HepG2 (cell line): ENCODE data around the gene THRSP. TPM values are rescaled to one million over a fixed set of nuclear protein-coding genes. Genes with fewer than 3 reads are reported as not detected.

Experiments
- ATM ChIP-seq: fragments of 450-650 bp; IDR thresholded peaks from 2 replicates; pipeline ENCODE4 v1.7.1; 2017; ENCODE audit warnings: mild to moderate bottlenecking, borderline replicate concordance
- ELF3 ChIP-seq: IDR thresholded peaks from 2 replicates; pipeline ENCODE4 v1.6.1; 2016; ENCODE audit warnings: missing genetic modification reagents, missing compliant biosample characterization
- EP300 ChIP-seq, 3 experiments: sonication (generic) in 1 of 3; formaldehyde crosslinking in 1 of 3; IDR thresholded peaks; 2 replicates each; pipeline versions ENCODE4 v1.5.1 to v1.6.1; 2011 to 2020; ENCODE audit warnings: low read depth in 2 of 3, low read length in 2 of 3, borderline replicate concordance in 1 of 3, improper control_type of control experiment in 1 of 3, mild to moderate bottlenecking in 1 of 3, missing genetic modification reagents in 1 of 3, moderate library complexity in 1 of 3
- ERF ChIP-seq: IDR thresholded peaks from 2 replicates; pipeline ENCODE4 v1.6.1; 2018; ENCODE audit warnings: missing biosample characterization, missing genetic modification reagents
- GTF3A ChIP-seq: sonication (generic); formaldehyde crosslinking; conservative IDR thresholded peaks from 2 replicates; pipeline ENCODE4 v1.4.0; 2020; ENCODE audit warnings: mild to moderate bottlenecking, missing genetic modification reagents
- KDM2A ChIP-seq: sonication (generic); formaldehyde crosslinking; IDR thresholded peaks from 2 replicates; pipeline ENCODE4 v1.4.0; 2020; ENCODE audit warnings: low read depth, missing genetic modification reagents, borderline replicate concordance
- KMT2B ChIP-seq: IDR thresholded peaks from 2 replicates; pipeline ENCODE4 v1.6.1; 2016; ENCODE audit warnings: missing genetic modification reagents, missing compliant biosample characterization
- MTERF4 ChIP-seq: sonication (generic); formaldehyde crosslinking; IDR thresholded peaks from 2 replicates; pipeline ENCODE4 v1.8.0; 2023; ENCODE audit warnings: mild to moderate bottlenecking, missing genetic modification reagents
- NR2F1 ChIP-seq, 2 experiments: fragments of 450-650 bp in 1 of 2; formaldehyde crosslinking in 1 of 2; IDR thresholded peaks; 2 replicates each; pipeline versions ENCODE4 v1.5.0 to v1.6.1; 2016 to 2020; ENCODE audit warnings: mild to moderate bottlenecking in 1 of 2, missing compliant biosample characterization in 1 of 2, missing genetic modification reagents in 1 of 2, moderate library complexity in 1 of 2
- PRPF4 ChIP-seq: fragments of 200-400 bp; formaldehyde crosslinking; IDR thresholded peaks from 2 replicates; pipeline ENCODE4 v1.6.1; 2016; ENCODE audit warnings: low read length, low read depth; ENCODE audit not compliant: poor library complexity, severe bottlenecking
- RELA ChIP-seq: sonication (generic); formaldehyde crosslinking; IDR thresholded peaks from 2 replicates; pipeline ENCODE4 v1.4.0; 2020; ENCODE audit warnings: missing genetic modification reagents
- SOX13 ChIP-seq, 3 experiments: fragments of 450-650 bp in 1 of 3; sonication (generic) in 1 of 3; formaldehyde crosslinking in 1 of 3; IDR thresholded peaks in 2 of 3; conservative IDR thresholded peaks in 1 of 3; 2 replicates each; pipeline versions ENCODE4 v1.5.0 to v1.6.1; 2016 to 2020; ENCODE audit warnings: antibody characterized with exemption in 1 of 3, mild to moderate bottlenecking in 1 of 3, missing compliant biosample characterization in 1 of 3, missing genetic modification reagents in 1 of 3, moderate library complexity in 1 of 3
- SP1 ChIP-seq, 2 experiments: fragments of 450-650 bp in 1 of 2; sonication (generic) in 1 of 2; formaldehyde crosslinking in 1 of 2; IDR thresholded peaks; 2 replicates each; pipeline versions ENCODE4 v1.4.0 to v1.6.1; 2016 to 2020; ENCODE audit warnings: missing genetic modification reagents in 1 of 2
- ZFP82 ChIP-seq: sonication (generic); formaldehyde crosslinking; IDR thresholded peaks from 2 replicates; pipeline ENCODE4 v1.5.1; 2020; ENCODE audit warnings: mild to moderate bottlenecking, missing genetic modification reagents, borderline replicate concordance
- ZMYM4 ChIP-seq: sonication (generic); formaldehyde crosslinking; IDR thresholded peaks from 2 replicates; pipeline ENCODE4 v1.8.1; 2023; ENCODE audit warnings: mild to moderate bottlenecking, missing genetic modification reagents
- ZNF709 ChIP-seq: sonication (generic); formaldehyde crosslinking; IDR thresholded peaks from 2 replicates; pipeline ENCODE4 v1.5.0; 2020; ENCODE audit warnings: mild to moderate bottlenecking, missing genetic modification reagents
- ZSCAN20 ChIP-seq: sonication (generic); formaldehyde crosslinking; IDR thresholded peaks from 2 replicates; pipeline ENCODE4 v1.4.0; 2020; ENCODE audit warnings: missing genetic modification reagents, mild to moderate bottlenecking, borderline replicate concordance
- polyA plus RNA-seq, 8 experiments: library from polyadenylated mRNA; depleted of rRNA in 3 of 8; stranded (reverse) in 7 of 8; unstranded in 1 of 8; fragments of >200 nt; fragmentation: Illumina TruSeq in 4 of 8; extraction: Trizol in 4 of 8; gene quantifications; 2 replicates each; pipeline versions ENCODE4 v1.2.1 to v1.2.3, GENCODE V29; 2011 to 2016; ENCODE audit warnings: low read depth in 4 of 8, missing spikeins in 1 of 8, mixed read lengths in 1 of 8; ENCODE audit not compliant: insufficient read depth in 1 of 8
- total RNA-seq, 5 experiments: library from RNA; depleted of rRNA; stranded (reverse); fragments of >200 nt; fragmentation: Illumina TruSeq; extraction: Trizol; gene quantifications; 2 replicates each; pipeline ENCODE4 v1.2.3, GENCODE V29; 2016; ENCODE audit warnings: low read depth in 1 of 5
- TF ChIP-seq, protein P1 (sequence below): IDR thresholded peaks from 2 replicates; pipeline ENCODE4 v1.6.1; 2016; ENCODE audit warnings: low read depth, borderline replicate concordance

The THRSP gene
- total and polyA plus RNA-seq, 2 of the 13 experiments (the other 11 are each of a cell fraction or from before 2014, with no cell fraction given), result 0.13 to 0.58 TPM

GRCh38 chr11:78022397-78023396 is 41.0 kb upstream of the THRSP start, which contains the start of gene KCTD14 (continued):
- peak; percentile 83; the same call in 1 of the 2 replicates for TF ChIP-seq MTERF4 (CRISPR knock-in tag)
- no peak for TF ChIP-seq ATM
- 0 out of 2 replicates have a peak, but pooled peaks have one; percentile 58 for TF ChIP-seq ZNF709
- TF ChIP-seq NR2F1 (CRISPR knock-in tag; IDR thresholded peaks at IDR 0.05), result no peak
- no peak for TF ChIP-seq ZMYM4 (CRISPR knock-in tag)
- TF ChIP-seq PRPF4, result no peak
- TF ChIP-seq SP1 (IDR thresholded peaks at IDR 0.05), result no peak
- no peak for TF ChIP-seq SP1 (CRISPR knock-in tag; IDR thresholded peaks at IDR 0.05)
- TF ChIP-seq KDM2A (CRISPR knock-in tag), result peak; percentile 76
- no peak for TF ChIP-seq EP300 (IDR thresholded peaks at IDR 0.05; ENCODE audit: low read depth in 2 of 2, low read length in 2 of 2)
- TF ChIP-seq EP300 (CRISPR knock-in tag; IDR thresholded peaks at IDR 0.05; ENCODE audit: borderline replicate concordance), result no peak
- no peak for TF ChIP-seq RELA (CRISPR knock-in tag)
- no peak for TF ChIP-seq ZFP82 (CRISPR knock-in tag)
- peak; percentile 80 for TF ChIP-seq ERF (CRISPR knock-in tag)
- no peak for TF ChIP-seq GTF3A (CRISPR knock-in tag)
- no peak for TF ChIP-seq ZSCAN20 (CRISPR knock-in tag)
- peak; percentile 62; the same call in 1 of the 2 replicates for TF ChIP-seq KMT2B (CRISPR knock-in tag)
- TF ChIP-seq, protein P1, sequence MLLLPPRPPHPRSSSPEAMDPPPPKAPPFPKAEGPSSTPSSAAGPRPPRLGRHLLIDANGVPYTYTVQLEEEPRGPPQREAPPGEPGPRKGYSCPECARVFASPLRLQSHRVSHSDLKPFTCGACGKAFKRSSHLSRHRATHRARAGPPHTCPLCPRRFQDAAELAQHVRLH, result no peak
- TF ChIP-seq ELF3, result 0 out of 2 replicates have a peak, but pooled peaks have one; percentile 22
- TF ChIP-seq SOX13 (IDR thresholded peaks at IDR 0.05), result no peak
- TF ChIP-seq SOX13 (CRISPR knock-in tag; conservative IDR thresholded peaks at IDR 0.05 in 1 of 2, IDR thresholded peaks at IDR 0.05 in 1 of 2), result peak in 1 of 2 experiments; percentile 12; a peak in 1 of 4 replicates
- TF ChIP-seq, all 625 proteins: peak for 222
